GM15510 (cell line): Measurements from ENCODE around the gene COL4A1.

Experiments
- POLR2A ChIP-seq: IDR thresholded peaks from 3 replicates; pipeline ENCODE4 v1.6.1; 2011; ENCODE audit warnings: borderline replicate concordance; ENCODE audit not compliant: insufficient read length; ENCODE audit errors: extremely low read depth

COL4A1 gene

GRCh38 chr13:110119935-110120905 is 186.7 kb downstream of the COL4A1 start:
- TF ChIP-seq POLR2A: no peak

GRCh38 chr13:110118106-110118505 is 188.9 kb downstream of the COL4A1 start:
- no peak for TF ChIP-seq POLR2A

GRCh38 chr13:110116072-110116487 is 190.9 kb downstream of the COL4A1 start:
- no peak for TF ChIP-seq POLR2A

GRCh38 chr13:110115591-110115990 is 191.4 kb downstream of the COL4A1 start:
- TF ChIP-seq POLR2A: no peak

GRCh38 chr13:110114316-110114715 is 192.6 kb downstream of the COL4A1 start:
- TF ChIP-seq POLR2A: no peak

- no peak for TF ChIP-seq POLR2A
Observed at GRCh38 chr13:110113284-110113764, 193.6 kb downstream of the COL4A1 start.

GRCh38 chr13:110110783-110111182 is 196.2 kb downstream of the COL4A1 start:
- TF ChIP-seq POLR2A: no peak

GRCh38 chr13:110109910-110110309 is 197.0 kb downstream of the COL4A1 start:
- TF ChIP-seq POLR2A: no peak

- TF ChIP-seq POLR2A: no peak
Observed at GRCh38 chr13:110109140-110109783, 197.7 kb downstream of the COL4A1 start.

GRCh38 chr13:110108348-110109139 is 198.4 kb downstream of the COL4A1 start:
- TF ChIP-seq POLR2A: no peak

GRCh38 chr13:110107568-110108347 is 199.2 kb downstream of the COL4A1 start:
- no peak for TF ChIP-seq POLR2A

GRCh38 chr13:110106726-110107125 is 200.2 kb downstream of the COL4A1 start:
- no peak for TF ChIP-seq POLR2A

- no peak for TF ChIP-seq POLR2A
Observed at GRCh38 chr13:110105136-110105535, 201.8 kb downstream of the COL4A1 start.

GRCh38 chr13:110103534-110103933 is 203.4 kb downstream of the COL4A1 start:
- TF ChIP-seq POLR2A: no peak
